Natural killer cell (primary cell): Measurements from ENCODE around the gene C10orf67. TPM values are rescaled to one million over a fixed set of nuclear protein-coding genes. Genes with fewer than 3 reads are reported as not detected.

ENCODE experiments used
- ATAC-seq, 3 donors: fragments of 150-1000 bp in 2 of 3; fragments of 200-7000 bp in 1 of 3; cut with Tn5 transposase; 1 replicate in 1 of 3; 2 replicates in 2 of 3; pipeline ENCODE4 v1.10.0; 2021; ENCODE audit warnings: mild to moderate bottlenecking in 2 of 3, moderate library complexity in 2 of 3
- DNase-seq, 2 donors: peaks; one replicate each; pipeline versions ENCODE4 v3.0.0 to v3.0.0-alpha.2; 2013 to 2021; ENCODE audit warnings: mixed read lengths in 1 of 2
- H3K27ac ChIP-seq: one replicate; pipeline ENCODE4 v1.5.1; 2013; ENCODE audit warnings: mild to moderate bottlenecking, low read length
- H3K27me3 ChIP-seq: one replicate; pipeline ENCODE4 v1.6.1; 2013; ENCODE audit warnings: low read length; ENCODE audit not compliant: control insufficient read depth, insufficient read depth
- H3K36me3 ChIP-seq: one replicate; pipeline ENCODE4 v1.6.1; 2013; ENCODE audit warnings: low read length; ENCODE audit not compliant: control insufficient read depth, insufficient read depth
- H3K4me1 ChIP-seq: one replicate; pipeline ENCODE4 v1.6.1; 2013; ENCODE audit warnings: low read length; ENCODE audit not compliant: control insufficient read depth, insufficient read depth
- H3K4me3 ChIP-seq: one replicate; pipeline ENCODE4 v1.5.1; 2013; ENCODE audit warnings: low read length
- H3K9me3 ChIP-seq: one replicate; pipeline ENCODE4 v1.6.1; 2013; ENCODE audit warnings: low read length; ENCODE audit not compliant: control insufficient read depth, insufficient read depth
- H3K27ac Mint-ChIP-seq, 2 donors: one replicate each; pipeline ENCODE4 v1.8.0; 2022; ENCODE audit warnings: mild to moderate bottlenecking in 2 of 2, mixed read lengths in 2 of 2, moderate library complexity in 1 of 2
- H3K27me3 Mint-ChIP-seq, 2 donors: one replicate each; pipeline ENCODE4 v1.8.0; 2022; ENCODE audit warnings: low read depth in 2 of 2, mixed read lengths in 2 of 2
- H3K36me3 Mint-ChIP-seq: one replicate; pipeline ENCODE4 v1.8.0; 2022; ENCODE audit warnings: mixed read lengths
- H3K4me1 Mint-ChIP-seq, 2 donors: one replicate each; pipeline ENCODE4 v1.8.0; 2022; ENCODE audit warnings: mixed read lengths in 2 of 2
- H3K4me3 Mint-ChIP-seq: one replicate; pipeline ENCODE4 v1.8.0; 2022; ENCODE audit warnings: mild to moderate bottlenecking, moderate library complexity, mixed read lengths
- H3K9me3 Mint-ChIP-seq, 2 donors: one replicate each; pipeline ENCODE4 v1.8.0; 2022; ENCODE audit warnings: mixed read lengths in 2 of 2
- CTCF ChIP-seq: fragments of 200-600 bp; IDR thresholded peaks from one replicate; pipeline ENCODE4 v1.8.0; 2022; ENCODE audit warnings: antibody characterized with exemption
- WGBS: methylation state at CpG from one replicate; pipeline ENCODE4 v1.1.7; 2013; ENCODE audit warnings: missing lambda C conversion rate; ENCODE audit not compliant: insufficient coverage; 5-methylcytosine and 5-hydroxymethylcytosine counted together
- intact Hi-C: fragments of 100-400 bp; cut with micrococcal nuclease; formaldehyde crosslinking; loops from one replicate; pipeline ENCODE4 v1.14.2; 2022
- total RNA-seq, 4 donors: library from RNA; stranded (reverse); fragments of 120-200 nt in 1 of 4; gene quantifications; one replicate each; pipeline versions ENCODE4 v1.2.3 to v1.2.4, GENCODE V29; 2013 to 2022

The C10orf67 gene
- total RNA-seq, 3 donors from 2014 or later (not counting 1 experiment from before 2014, with no cell fraction given) = not detected

- no peak for ATAC-seq
- Histone ChIP-seq H3K4me1 (no peaks in the 10 kb centered on the region), H3K4me3 (no peak overlapping the region), H3K27ac (no peak overlapping the region), H3K9me3 (no peaks in the 10 kb centered on the region), H3K27me3 (peaks cover 8% of the 10 kb centered on the region), H3K36me3 (no peaks in the 10 kb centered on the region)
- Mint-ChIP-seq H3K36me3 (no peaks in the 10 kb centered on the region), H3K9me3 (no peaks in the 10 kb centered on the region), H3K27ac (no peak overlapping the region), H3K4me1 (no peaks in the 10 kb centered on the region), H3K27me3 (peaks cover 21 to 43% of the 10 kb centered on the region in 2 donors), H3K4me3 (no peak overlapping the region)
- DNase-seq = no peak
- TF ChIP-seq CTCF = no peak
- WGBS = 61% methylated on average over 6 of the region's 7 CpGs
- intact Hi-C loops = no loop called here
These were observed 158.4 kb downstream of the C10orf67 start for GRCh38 chr10:23186178-23186577.

- H3K4me3 Mint-ChIP-seq = no peak overlapping the region
- WGBS = 19% methylated on average over 14 of the region's 14 CpGs
- no peaks in the 10 kb centered on the region for H3K36me3 Mint-ChIP-seq
- H3K27ac ChIP-seq = no peak overlapping the region
- H3K4me1 Mint-ChIP-seq = no peaks in the 10 kb centered on the region
- no peaks in the 10 kb centered on the region for H3K9me3 ChIP-seq
- H3K27me3 Mint-ChIP-seq = peaks cover 54 to 56% of the 10 kb centered on the region in 2 donors
- DNase-seq (no peak), ATAC-seq (no peak)
- intact Hi-C loops = no loop called here
- no peak for TF ChIP-seq CTCF
- no peaks in the 10 kb centered on the region for H3K36me3 ChIP-seq
- H3K27ac Mint-ChIP-seq = no peak overlapping the region
- H3K27me3 ChIP-seq = peaks cover 20% of the 10 kb centered on the region
- no peak overlapping the region for H3K4me3 ChIP-seq
- H3K9me3 Mint-ChIP-seq = peaks cover 0 to 2% of the 10 kb centered on the region in 2 donors
- H3K4me1 ChIP-seq = no peaks in the 10 kb centered on the region
These were observed 169.6 kb downstream of the C10orf67 start for GRCh38 chr10:23174977-23175512.

GRCh38 chr10:23174074-23174976 lies 170.3 kb downstream of the C10orf67 start:
- Histone ChIP-seq H3K9me3 (no peaks in the 10 kb centered on the region), H3K36me3 (no peaks in the 10 kb centered on the region), H3K27me3 (peaks cover 20% of the 10 kb centered on the region), H3K27ac (no peak overlapping the region), H3K4me1 (no peaks in the 10 kb centered on the region), H3K4me3 (no peak overlapping the region)
- DNase-seq (no peak), ATAC-seq (no peak)
- Mint-ChIP-seq H3K27ac (no peak overlapping the region), H3K4me3 (no peak overlapping the region), H3K9me3 (no peaks in the 10 kb centered on the region), H3K36me3 (no peaks in the 10 kb centered on the region), H3K27me3 (peaks cover 55 to 63% of the 10 kb centered on the region in 2 donors), H3K4me1 (no peaks in the 10 kb centered on the region)
- WGBS = 6% methylated on average over 88 of the region's 88 CpGs
- intact Hi-C loops = no loop called here
- no peak for TF ChIP-seq CTCF
